ENCODE measurements around the gene HELZ.

GRCh38 chr17:67030641-67031040 lies 214.4 kb downstream of the HELZ start:
- TF ChIP-seq POLR2A (IDR thresholded peaks at IDR 0.05) (no peak), EP300 (IDR thresholded peaks at IDR 0.05) (no peak), CTCF (IDR thresholded peaks at IDR 0.05) (no peak)

Data from ovary (tissue), 3 donors.